Thoracic aorta (tissue), 2 donors: ENCODE data around the gene MNS1. TPM values are rescaled to one million over a fixed set of nuclear protein-coding genes. Genes with fewer than 3 reads are reported as not detected.
"Not testable (repeated sequence)": the region's sequence is repeated elsewhere in the genome, so short reads cannot be mapped to it uniquely, and the experiment has no call there.

Experiments used
- ATAC-seq: fragments of 150-250 bp; one replicate; pipeline ENCODE4 v1.8.0; 2017; ENCODE audit warnings: low read depth; ENCODE audit not compliant: insufficient number of reproducible peaks, low FRiP score
- DNase-seq: peaks from one replicate; pipeline ENCODE4 v3.0.0-alpha.2; 2020; ENCODE audit warnings: low spot score
- H3K27ac ChIP-seq, 2 donors: fragments of 200-600 bp; sonication (generic); 1 replicate in 1 of 2; 2 replicates in 1 of 2; pipeline ENCODE4 v1.5.1; 2016; ENCODE audit warnings: mild to moderate bottlenecking in 2 of 2, moderate library complexity in 2 of 2
- H3K27me3 ChIP-seq: fragments of 200-600 bp; sonication (generic); replicated peaks from 2 replicates; pipeline ENCODE4 v1.6.0; 2016; ENCODE audit warnings: mild to moderate bottlenecking; ENCODE audit not compliant: insufficient read depth
- H3K36me3 ChIP-seq: fragments of 200-600 bp; sonication (generic); one replicate; pipeline ENCODE4 v1.5.1; 2016
- H3K4me1 ChIP-seq, 2 donors: fragments of 200-600 bp; sonication (generic); 1 replicate in 1 of 2; 2 replicates in 1 of 2; pipeline versions ENCODE4 v1.5.1 to v1.6.0; 2016; ENCODE audit warnings: low read depth in 2 of 2, mild to moderate bottlenecking in 1 of 2; ENCODE audit not compliant: control insufficient read depth in 1 of 2
- H3K4me3 ChIP-seq: fragments of 200-600 bp; sonication (generic); 2 replicates; pipeline ENCODE4 v1.5.1; 2016; ENCODE audit warnings: mild to moderate bottlenecking
- H3K9me3 ChIP-seq: fragments of 200-600 bp; sonication (generic); 2 replicates; pipeline ENCODE4 v1.5.1; 2016
- total RNA-seq, 2 donors: library from RNA; depleted of rRNA; stranded (reverse); fragments of >200 nt; gene quantifications; one replicate each; pipeline versions ENCODE4 v1.1.0 to v1.2.3, GENCODE V29; 2016
- TF ChIP-seq, protein P1 (sequence below): fragments of 200-600 bp; sonication (generic); IDR thresholded peaks from one replicate; pipeline ENCODE4 v1.5.1; 2019; ENCODE audit warnings: antibody characterized with exemption

Gene MNS1
- total RNA-seq, 2 donors from 2014 or later = 0.28 to 2.3 TPM

DNA sequence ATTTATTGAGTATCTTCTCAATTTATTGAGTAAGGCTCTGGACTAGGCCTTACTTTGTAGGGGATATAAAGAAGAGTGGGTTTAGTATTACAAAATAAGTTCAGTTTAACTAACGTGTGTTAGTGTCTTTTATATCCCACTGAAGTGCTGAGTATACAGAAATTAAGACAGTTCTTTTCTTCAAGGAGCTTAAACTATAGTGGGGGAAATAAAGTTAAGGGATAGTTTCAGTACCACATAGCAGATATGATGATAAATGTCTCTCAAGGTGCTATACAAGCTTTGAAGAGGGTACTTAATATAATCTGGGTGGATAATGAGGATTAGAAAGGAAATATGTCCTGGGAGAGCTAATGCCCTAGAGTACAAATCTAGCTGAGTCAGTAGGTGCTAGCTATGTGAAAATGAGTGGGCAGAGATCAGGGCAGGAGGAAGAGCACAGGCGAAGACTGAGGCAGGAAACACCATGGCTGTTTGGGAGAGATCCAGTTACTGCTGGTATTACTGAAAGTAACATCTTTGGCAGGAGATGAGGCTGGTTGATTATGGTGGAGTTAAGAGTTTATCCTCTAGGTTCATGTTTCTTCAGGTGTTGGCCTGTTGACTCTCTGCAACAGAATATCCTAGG lies 53.7 kb downstream of the MNS1 start:
- no peaks in the 10 kb centered on the region for H3K27me3 ChIP-seq
- H3K27ac ChIP-seq = no peak overlapping the region
- H3K36me3 ChIP-seq = no peaks in the 10 kb centered on the region
- H3K9me3 ChIP-seq = no peaks in the 10 kb centered on the region
- ATAC-seq (no peak), DNase-seq (no peak)
- TF ChIP-seq, protein P1, sequence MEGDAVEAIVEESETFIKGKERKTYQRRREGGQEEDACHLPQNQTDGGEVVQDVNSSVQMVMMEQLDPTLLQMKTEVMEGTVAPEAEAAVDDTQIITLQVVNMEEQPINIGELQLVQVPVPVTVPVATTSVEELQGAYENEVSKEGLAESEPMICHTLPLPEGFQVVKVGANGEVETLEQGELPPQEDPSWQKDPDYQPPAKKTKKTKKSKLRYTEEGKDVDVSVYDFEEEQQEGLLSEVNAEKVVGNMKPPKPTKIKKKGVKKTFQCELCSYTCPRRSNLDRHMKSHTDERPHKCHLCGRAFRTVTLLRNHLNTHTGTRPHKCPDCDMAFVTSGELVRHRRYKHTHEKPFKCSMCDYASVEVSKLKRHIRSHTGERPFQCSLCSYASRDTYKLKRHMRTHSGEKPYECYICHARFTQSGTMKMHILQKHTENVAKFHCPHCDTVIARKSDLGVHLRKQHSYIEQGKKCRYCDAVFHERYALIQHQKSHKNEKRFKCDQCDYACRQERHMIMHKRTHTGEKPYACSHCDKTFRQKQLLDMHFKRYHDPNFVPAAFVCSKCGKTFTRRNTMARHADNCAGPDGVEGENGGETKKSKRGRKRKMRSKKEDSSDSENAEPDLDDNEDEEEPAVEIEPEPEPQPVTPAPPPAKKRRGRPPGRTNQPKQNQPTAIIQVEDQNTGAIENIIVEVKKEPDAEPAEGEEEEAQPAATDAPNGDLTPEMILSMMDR = no peak
- H3K4me3 ChIP-seq = no peak overlapping the region
- no peaks in the 10 kb centered on the region for H3K4me1 ChIP-seq

DNA sequence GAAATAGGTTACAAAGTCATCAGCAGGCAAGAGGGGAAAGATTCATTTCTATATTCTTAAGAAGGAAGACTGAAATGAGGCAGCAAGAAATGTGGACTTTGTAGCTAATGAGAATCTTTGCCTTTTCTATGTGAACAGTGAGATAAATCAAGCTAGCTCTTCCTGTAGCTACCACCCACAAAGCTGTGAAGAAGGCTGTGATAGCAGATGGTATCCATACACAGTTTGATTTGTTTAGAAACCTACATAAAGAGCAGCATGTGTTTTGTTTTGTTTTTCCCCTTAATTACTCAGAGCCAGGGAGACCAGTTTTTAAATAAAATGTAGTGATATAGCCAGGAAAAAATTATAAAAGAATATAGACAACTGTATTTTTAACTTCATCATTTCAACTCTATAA lies 54.2 kb downstream of the MNS1 start:
- TF ChIP-seq, protein P1 = no peak
- Histone ChIP-seq H3K4me1 (no peaks in the 10 kb centered on the region), H3K27me3 (no peaks in the 10 kb centered on the region), H3K36me3 (no peaks in the 10 kb centered on the region), H3K27ac (no peak overlapping the region), H3K4me3 (no peak overlapping the region), H3K9me3 (no peaks in the 10 kb centered on the region)
- DNase-seq (no peak), ATAC-seq (no peak)

DNA sequence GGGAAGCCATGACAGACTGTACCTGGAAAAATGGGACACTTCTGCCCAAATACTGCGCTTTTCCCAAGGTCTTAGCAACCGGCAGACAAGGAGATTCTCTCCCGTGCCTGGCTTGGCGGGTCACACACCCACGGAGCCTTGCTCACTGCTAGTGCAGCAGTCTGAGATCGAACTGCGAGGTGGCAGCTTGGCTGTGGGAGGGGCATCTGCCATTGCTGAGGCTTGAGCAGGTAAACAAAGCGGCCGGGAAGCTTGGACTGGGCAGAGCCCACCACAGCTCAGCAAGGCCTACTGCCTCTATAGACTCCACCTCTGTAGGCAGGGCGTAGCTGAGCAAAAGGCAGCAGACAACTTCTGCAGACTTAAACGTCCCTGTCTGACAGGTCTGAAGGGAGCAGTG lies 65.7 kb downstream of the MNS1 start:
- H3K27me3 ChIP-seq, DNase-seq, ATAC-seq, H3K9me3 ChIP-seq, H3K4me1 ChIP-seq, H3K4me3 ChIP-seq, H3K27ac ChIP-seq, H3K36me3 ChIP-seq: not testable (repeated sequence)

DNA sequence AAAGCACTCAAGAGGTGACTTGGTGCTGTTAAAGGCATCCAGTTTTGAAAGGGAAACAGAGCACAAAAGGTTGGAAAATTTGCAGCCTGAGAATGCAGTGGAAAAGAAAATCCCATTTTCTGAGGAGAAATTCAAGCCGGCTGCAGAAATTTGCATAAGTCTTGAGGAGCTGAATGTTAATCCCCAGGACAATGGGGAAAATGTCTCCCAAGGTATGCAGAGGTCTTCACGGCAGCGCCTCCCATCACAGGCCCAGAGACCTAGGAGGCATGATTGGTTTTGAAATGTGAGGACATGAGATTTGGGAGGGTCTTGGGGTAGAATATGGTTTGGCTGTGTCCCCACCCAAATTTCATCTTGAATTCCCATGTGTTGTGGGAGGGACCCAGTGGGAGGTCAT lies 67.6 kb downstream of the MNS1 start:
- not testable (repeated sequence) for H3K27ac ChIP-seq, H3K4me3 ChIP-seq, ATAC-seq, DNase-seq, H3K36me3 ChIP-seq, H3K27me3 ChIP-seq, H3K4me1 ChIP-seq, H3K9me3 ChIP-seq

DNA sequence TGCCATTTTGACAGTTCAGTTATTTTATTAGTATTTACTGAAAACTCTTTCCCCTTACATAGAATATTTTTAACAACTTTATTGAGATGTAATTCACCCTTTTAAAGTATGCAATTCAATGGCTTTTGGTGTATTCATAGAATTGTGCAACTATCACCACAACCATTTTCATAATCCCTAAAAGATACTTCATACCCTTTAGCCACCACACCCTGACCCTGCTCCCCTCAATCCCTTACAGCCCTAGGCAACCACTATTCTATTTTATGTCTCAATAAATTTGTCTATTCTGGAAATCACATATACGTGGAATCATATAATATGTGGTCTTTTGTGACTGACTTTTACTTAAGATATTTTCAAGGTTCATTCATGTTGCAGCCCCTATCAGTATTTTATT lies 70.0 kb downstream of the MNS1 start:
- H3K4me3 ChIP-seq = no peak overlapping the region
- no peaks in the 10 kb centered on the region for H3K36me3 ChIP-seq
- ATAC-seq = no peak
- H3K4me1 ChIP-seq = no peaks in the 10 kb centered on the region
- H3K27me3 ChIP-seq = no peaks in the 10 kb centered on the region
- DNase-seq = no peak
- no peaks in the 10 kb centered on the region for H3K9me3 ChIP-seq
- TF ChIP-seq, protein P1 = no peak
- H3K27ac ChIP-seq = no peak overlapping the region

DNA sequence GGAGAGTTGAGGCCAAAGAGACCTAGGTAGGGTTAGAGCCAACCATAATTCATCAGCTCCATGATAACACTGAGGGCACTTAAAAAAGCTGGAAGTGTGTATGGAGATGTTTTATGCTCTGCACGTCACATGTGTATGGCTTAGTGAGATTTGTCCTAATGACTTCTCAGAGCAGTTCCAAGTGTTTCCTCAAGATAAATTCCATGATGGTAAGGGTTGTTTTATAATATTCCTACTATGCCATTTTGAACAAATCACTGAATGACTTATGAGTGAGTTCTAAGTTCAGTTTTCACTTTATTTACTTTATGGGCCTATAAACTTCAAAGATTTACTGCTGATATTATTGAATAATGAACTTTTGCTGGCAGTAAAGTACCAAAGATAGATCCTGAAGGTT lies 71.7 kb downstream of the MNS1 start:
- H3K27me3 ChIP-seq = no peaks in the 10 kb centered on the region
- no peak for DNase-seq
- no peaks in the 10 kb centered on the region for H3K36me3 ChIP-seq
- H3K9me3 ChIP-seq = no peaks in the 10 kb centered on the region
- TF ChIP-seq, protein P1 = no peak
- ATAC-seq = no peak
- no peak overlapping the region for H3K4me3 ChIP-seq
- no peaks in the 10 kb centered on the region for H3K4me1 ChIP-seq
- no peak overlapping the region for H3K27ac ChIP-seq
